ENCODE results near the gene ACAD11.

Gene ACAD11

GRCh38 chr3:132570016-132570415, 89.6 kb downstream of the ACAD11 start:
- TF ChIP-seq, protein P1, sequence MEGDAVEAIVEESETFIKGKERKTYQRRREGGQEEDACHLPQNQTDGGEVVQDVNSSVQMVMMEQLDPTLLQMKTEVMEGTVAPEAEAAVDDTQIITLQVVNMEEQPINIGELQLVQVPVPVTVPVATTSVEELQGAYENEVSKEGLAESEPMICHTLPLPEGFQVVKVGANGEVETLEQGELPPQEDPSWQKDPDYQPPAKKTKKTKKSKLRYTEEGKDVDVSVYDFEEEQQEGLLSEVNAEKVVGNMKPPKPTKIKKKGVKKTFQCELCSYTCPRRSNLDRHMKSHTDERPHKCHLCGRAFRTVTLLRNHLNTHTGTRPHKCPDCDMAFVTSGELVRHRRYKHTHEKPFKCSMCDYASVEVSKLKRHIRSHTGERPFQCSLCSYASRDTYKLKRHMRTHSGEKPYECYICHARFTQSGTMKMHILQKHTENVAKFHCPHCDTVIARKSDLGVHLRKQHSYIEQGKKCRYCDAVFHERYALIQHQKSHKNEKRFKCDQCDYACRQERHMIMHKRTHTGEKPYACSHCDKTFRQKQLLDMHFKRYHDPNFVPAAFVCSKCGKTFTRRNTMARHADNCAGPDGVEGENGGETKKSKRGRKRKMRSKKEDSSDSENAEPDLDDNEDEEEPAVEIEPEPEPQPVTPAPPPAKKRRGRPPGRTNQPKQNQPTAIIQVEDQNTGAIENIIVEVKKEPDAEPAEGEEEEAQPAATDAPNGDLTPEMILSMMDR (IDR thresholded peaks at IDR 0.05; ENCODE audit: low read length, missing control alignments) = no peak
- no peak for DNase-seq (ENCODE audit: low read depth)

DNA sequence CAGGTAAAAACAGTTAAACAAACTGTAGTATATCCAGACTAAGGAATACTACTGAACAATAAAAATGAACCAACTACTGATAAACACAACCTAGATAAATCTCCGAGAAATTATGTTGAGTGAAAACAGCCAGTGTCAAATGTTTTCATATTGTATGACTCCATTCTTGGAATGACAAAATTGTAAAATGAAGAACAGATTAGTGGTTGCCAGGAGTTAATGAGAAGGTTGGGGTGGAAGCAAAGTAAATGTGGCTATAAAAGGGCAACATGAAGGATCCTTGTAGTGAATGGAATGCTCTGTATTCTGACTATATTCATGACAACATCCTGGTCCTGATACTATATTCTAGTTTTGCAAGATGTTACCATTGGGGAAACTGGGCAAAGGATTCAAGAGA, 90.0 kb downstream of the ACAD11 start:
- H3K4me3 ChIP-seq (replicated peaks; ENCODE audit: low read depth, low read length) = no peak overlapping the region
- TF ChIP-seq, protein P1 (IDR thresholded peaks at IDR 0.05; ENCODE audit: low read length, missing control alignments) = no peak
- DNase-seq (ENCODE audit: low read depth) = no peak

More at GRCh38 chr3:132570016-132570415, 89.6 kb downstream of the ACAD11 start:
- H3K4me3 ChIP-seq (replicated peaks; ENCODE audit: low read depth, low read length) = no peak overlapping the region

DNA sequence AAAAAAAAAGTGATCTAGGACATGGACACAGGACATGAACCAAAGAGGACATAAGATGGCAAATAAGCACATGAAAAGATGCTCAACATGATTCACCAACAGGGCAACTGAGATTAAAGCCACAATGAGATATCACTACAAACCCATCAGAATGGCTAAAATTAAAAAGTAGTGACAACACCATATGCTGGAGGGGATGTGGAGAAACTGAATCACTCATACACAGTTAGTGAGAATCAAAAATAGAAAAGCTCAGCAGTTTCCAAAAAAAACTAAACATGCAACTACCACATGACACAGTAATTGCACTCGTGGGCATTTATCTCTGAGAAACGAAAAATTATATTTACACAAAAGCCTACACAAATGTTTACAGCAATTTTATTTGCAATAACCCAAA, 90.5 kb downstream of the ACAD11 start:
- TF ChIP-seq, protein P1 (IDR thresholded peaks at IDR 0.05; ENCODE audit: low read length, missing control alignments) = no peak
- no peak for DNase-seq (ENCODE audit: low read depth)
- no peak overlapping the region for H3K4me3 ChIP-seq (replicated peaks; ENCODE audit: low read depth, low read length)

DNA sequence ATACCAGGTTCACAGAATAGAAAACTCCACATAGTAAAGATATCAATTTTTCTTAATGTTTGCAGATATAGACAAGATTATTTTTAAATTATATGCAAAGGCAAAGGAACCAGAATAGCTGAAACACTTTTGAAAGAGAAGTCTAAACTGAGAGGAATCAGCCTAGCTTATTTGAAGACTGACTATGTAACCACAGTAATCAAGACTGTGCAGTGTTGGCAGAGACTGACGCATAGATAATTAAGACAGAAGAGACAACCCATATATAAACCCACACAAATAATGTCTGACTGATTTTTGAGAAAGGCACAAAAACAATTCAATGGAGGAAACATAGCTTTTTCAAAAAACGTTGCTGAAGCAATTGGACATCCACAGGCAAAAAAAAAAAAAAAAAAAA, 91.2 kb downstream of the ACAD11 start:
- DNase-seq (ENCODE audit: low read depth) = no peak
- H3K4me3 ChIP-seq (replicated peaks; ENCODE audit: low read depth, low read length) = no peak overlapping the region
- TF ChIP-seq, protein P1 (IDR thresholded peaks at IDR 0.05; ENCODE audit: low read length, missing control alignments) = no peak

DNA sequence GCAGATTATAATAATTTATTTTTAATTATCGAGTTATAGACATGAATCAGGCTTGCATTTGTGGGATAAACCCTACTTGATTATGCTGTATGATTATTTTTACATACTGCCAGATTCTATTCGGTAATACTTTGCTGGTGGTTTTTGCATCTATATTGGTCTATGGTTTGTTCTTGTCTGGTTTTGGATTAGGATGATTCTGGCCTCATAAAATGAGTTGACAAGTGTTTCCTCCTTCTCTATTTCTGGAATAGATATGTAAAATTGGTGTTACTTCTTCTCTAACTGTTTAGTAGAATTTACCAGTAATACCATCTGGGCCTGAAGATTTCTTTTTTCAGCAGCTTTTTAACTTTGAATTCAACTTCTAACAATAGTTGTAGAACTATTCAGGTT, 95.5 kb downstream of the ACAD11 start:
- DNase-seq (ENCODE audit: low read depth) = no peak
- TF ChIP-seq, protein P1 (IDR thresholded peaks at IDR 0.05; ENCODE audit: low read length, missing control alignments) = no peak
- H3K4me3 ChIP-seq (replicated peaks; ENCODE audit: low read depth, low read length) = no peak overlapping the region

DNA sequence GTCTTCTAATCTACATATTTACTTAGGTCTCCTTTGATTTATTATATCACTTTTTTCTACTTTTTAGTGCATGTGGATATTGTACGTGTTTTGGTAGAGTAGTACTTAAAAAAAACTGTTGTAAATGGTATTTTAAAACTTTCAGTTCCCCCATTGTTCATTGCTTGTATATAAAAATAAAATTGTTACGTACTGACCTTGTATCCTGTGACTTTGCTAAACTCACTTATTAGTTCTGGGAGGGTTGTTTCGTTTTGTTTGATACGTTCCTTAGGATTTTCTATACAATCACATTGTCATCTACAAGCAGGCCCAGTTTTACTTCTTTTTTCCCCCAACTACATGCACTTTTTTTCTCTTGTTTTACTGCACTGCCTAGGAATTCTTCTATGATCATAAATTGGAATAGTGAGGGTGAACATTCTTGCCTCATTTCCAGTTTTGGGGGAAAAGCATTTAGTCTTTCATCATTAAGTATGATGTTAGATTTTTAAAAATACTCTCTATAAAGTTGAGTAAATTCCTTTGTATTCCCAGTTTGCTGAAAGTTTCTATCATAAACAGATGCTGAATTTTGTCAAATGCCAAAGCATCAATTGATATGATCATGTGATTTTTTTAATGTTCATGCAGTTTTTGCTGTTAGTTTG, 96.1 kb downstream of the ACAD11 start:
- TF ChIP-seq, protein P1 (IDR thresholded peaks at IDR 0.05; ENCODE audit: low read length, missing control alignments) = no peak
- no peak for DNase-seq (ENCODE audit: low read depth)

GRCh38 chr3:132561003-132561402, 98.6 kb downstream of the ACAD11 start:
- TF ChIP-seq, protein P1 (IDR thresholded peaks at IDR 0.05; ENCODE audit: low read length, missing control alignments) = no peak
- no peak for DNase-seq (ENCODE audit: low read depth)
- no peak overlapping the region for H3K4me3 ChIP-seq (replicated peaks; ENCODE audit: low read depth, low read length)

More for the DNA sequence above, 96.1 kb downstream of the ACAD11 start:
- no peak overlapping the region for H3K4me3 ChIP-seq (replicated peaks; ENCODE audit: low read depth, low read length)

Measured in fibroblast of pulmonary artery (primary cell).